Endothelial cell of umbilical vein (primary cell): ENCODE data around the gene MTA1. TPM values are rescaled to one million over a fixed set of nuclear protein-coding genes. Genes with fewer than 3 reads are reported as not detected.
A peak's percentile ranks its signal among the peaks of the same experiment; 100 is the strongest.

ENCODE experiments used
- BruUV-seq: library from RNA; stranded (reverse); fragments of 400-500 nt; replicated peaks from 2 replicates; lab custom pipeline; 2021; lab: Mats Ljungman, UMichigan
- CTCF ChIA-PET: fragments of 300-600, 350-600 bp; sonication (Branson Sonifier 250); formaldehyde crosslinking; loops from one replicate; lab custom pipeline; 2021; ENCODE audit warnings: antibody characterized with exemption, inconsistent platforms; lab: Charles Lee
- POLR2A ChIA-PET: fragments of 300-600, 350-600 bp; sonication (Branson Sonifier 250); formaldehyde crosslinking; loops from one replicate; lab custom pipeline; 2021; ENCODE audit warnings: antibody characterized with exemption, inconsistent platforms; lab: Charles Lee
- DNase-seq: peaks from one replicate; pipeline ENCODE4 v3.0.0-alpha.2; 2011; ENCODE audit warnings: low read depth, low spot score
- FAIRE-seq: peaks from 2 replicates; lab custom pipeline; 2011; peaks lifted over from hg19 to GRCh38; lab: Jason Lieb, UNC
- H2AFZ ChIP-seq: 2 replicates; pipeline ENCODE4 v1.6.0; 2012; ENCODE audit warnings: low read depth, low read length, control low read depth, inconsistent platforms
- H3K27ac ChIP-seq: 2 replicates; pipeline ENCODE4 v1.5.1; 2011; ENCODE audit warnings: low read depth, mild to moderate bottlenecking, control low read depth, low read length, moderate library complexity; ENCODE audit not compliant: insufficient read depth
- H3K27me3 ChIP-seq, 2 experiments: 2 replicates each; pipeline versions ENCODE4 v1.6.0 to v1.6.1; 2011; ENCODE audit warnings: low read length in 2 of 2, mixed read lengths in 1 of 2; ENCODE audit not compliant: control insufficient read depth in 2 of 2, insufficient read depth in 2 of 2
- H3K36me3 ChIP-seq, 2 experiments: 2 replicates in 1 of 2; 3 replicates in 1 of 2; pipeline ENCODE4 v1.5.1; 2011; ENCODE audit warnings: low read length in 2 of 2, mild to moderate bottlenecking in 1 of 2, moderate library complexity in 1 of 2; ENCODE audit not compliant: control insufficient read depth in 2 of 2, insufficient read depth in 2 of 2; ENCODE audit errors: extremely low read depth in 1 of 2
- H3K4me1 ChIP-seq: 3 replicates; pipeline ENCODE4 v1.5.1; 2011; ENCODE audit warnings: mild to moderate bottlenecking, low read length; ENCODE audit not compliant: control insufficient read depth, insufficient read depth; ENCODE audit errors: extremely low read depth
- H3K4me2 ChIP-seq: 2 replicates; pipeline ENCODE4 v1.6.1; 2011; ENCODE audit warnings: low read length, control low read depth, mixed read lengths; ENCODE audit not compliant: insufficient read depth
- H3K4me3 ChIP-seq, 3 experiments: fragments of 200-600 bp in 1 of 3; sonication (generic), shearing (Covaris generic) in 1 of 3; replicated peaks in 1 of 3; 2 replicates each; pipeline ENCODE4 v1.5.1; 2011 to 2016; ENCODE audit warnings: control low read depth in 3 of 3, low read length in 3 of 3, mild to moderate bottlenecking in 2 of 3, inconsistent platforms in 1 of 3, low read depth in 1 of 3, moderate library complexity in 1 of 3; ENCODE audit not compliant: insufficient read depth in 1 of 3
- H3K79me2 ChIP-seq: 2 replicates; pipeline ENCODE4 v1.6.0; 2012; ENCODE audit warnings: low read length, inconsistent platforms; ENCODE audit not compliant: control insufficient read depth, insufficient read depth
- H3K9ac ChIP-seq: replicated peaks from 2 replicates; pipeline ENCODE3; 2011; ENCODE audit warnings: low read length, control low read depth; ENCODE audit not compliant: insufficient read depth; ENCODE audit errors: extremely low read depth
- H3K9me1 ChIP-seq: replicated peaks from 3 replicates; pipeline ENCODE4 v1.6.0; 2011; ENCODE audit warnings: mild to moderate bottlenecking, low read length; ENCODE audit not compliant: control insufficient read depth, insufficient read depth; ENCODE audit errors: extremely low read depth
- H3K9me3 ChIP-seq: replicated peaks from 2 replicates; pipeline ENCODE4 v1.5.1; 2012; ENCODE audit warnings: low read length, inconsistent platforms; ENCODE audit not compliant: control insufficient read depth, insufficient read depth
- H4K20me1 ChIP-seq: replicated peaks from 2 replicates; pipeline ENCODE3; 2011; ENCODE audit warnings: mild to moderate bottlenecking, low read length; ENCODE audit not compliant: control insufficient read depth, insufficient read depth; ENCODE audit errors: extremely low read depth
- CTCF ChIP-seq, 2 donors: IDR thresholded peaks; 1 replicate in 1 of 2; 2 replicates in 1 of 2; pipeline ENCODE4 v1.5.1; 2011; ENCODE audit warnings: low read length in 2 of 2, mild to moderate bottlenecking in 2 of 2, moderate library complexity in 2 of 2, control low read depth in 1 of 2, inconsistent platforms in 1 of 2, low read depth in 1 of 2; ENCODE audit not compliant: insufficient read depth in 1 of 2; ENCODE audit errors: extremely low read depth in 1 of 2
- EZH2 ChIP-seq: IDR thresholded peaks from 2 replicates; pipeline ENCODE4 v1.6.1; 2012; ENCODE audit warnings: borderline replicate concordance, low read depth, mild to moderate bottlenecking, moderate library complexity, low read length, inconsistent platforms; ENCODE audit not compliant: severe bottlenecking
- GATA2 ChIP-seq: IDR thresholded peaks from 2 replicates; pipeline ENCODE4 v1.7.0; 2011; ENCODE audit warnings: low read depth, mild to moderate bottlenecking, moderate library complexity, mixed read lengths, low read length; ENCODE audit not compliant: insufficient read length, insufficient read depth
- JUN ChIP-seq: IDR thresholded peaks from 2 replicates; pipeline ENCODE4 v1.6.1; 2011; ENCODE audit warnings: borderline replicate concordance, low read depth; ENCODE audit not compliant: insufficient read length, insufficient read depth
- MYC ChIP-seq: IDR thresholded peaks from one replicate; pipeline ENCODE4 v1.6.1; 2011; ENCODE audit warnings: mild to moderate bottlenecking, low read depth, low read length
- POLR2A ChIP-seq: IDR thresholded peaks from 2 replicates; pipeline ENCODE4 v1.6.1; 2012; ENCODE audit warnings: low read depth, mild to moderate bottlenecking, control low read depth, low read length
- dilution Hi-C: fragments of 300-500 bp; cut with MboI; formaldehyde crosslinking; loops from one replicate; pipeline ENCODE4 v1.15.0; 2019; ENCODE audit warnings: low sequenced_read_pairs; ENCODE audit not compliant: extremely low pct_ligation_motif_present
- intact Hi-C: fragments of 100-400 bp; cut with micrococcal nuclease; formaldehyde crosslinking; loops from one replicate; pipeline ENCODE4 v1.10.0; 2022
- polyA plus RNA-seq, 4 experiments: library from polyadenylated mRNA; depleted of rRNA in 3 of 4; stranded (reverse) in 3 of 4; unstranded in 1 of 4; fragments of >200 nt; gene quantifications; 2 replicates each; pipeline versions ENCODE4 v1.2.1 to v1.2.3, GENCODE V29; 2011 to 2012; ENCODE audit warnings: missing spikeins in 1 of 4
- total RNA-seq: library from RNA; stranded (reverse); gene quantifications from 2 replicates; pipeline ENCODE4 v1.2.3, GENCODE V29; 2021

Gene MTA1
- total and polyA plus RNA-seq, 2 donors (not counting 3 experiments of a cell fraction or from before 2014, with no cell fraction given), result 85.2 to 167 TPM

GRCh38 chr14:105482486-105483110 is 63.0 kb downstream of the MTA1 start:
- POLR2A ChIA-PET, result no interaction called here
- intact Hi-C loops (loop anchor here (1.0 to 2.0 kb wide), 2 partner anchors 8 to 182 kb away; partner anchors contain the start of genes BRF1 and CRIP2), dilution Hi-C loops (no loop called here)
- Histone ChIP-seq H3K9me1 (no peaks in the 10 kb centered on the region), H3K9ac (peak overlapping the region; percentile 75), H3K4me1 (peaks cover 14% of the 10 kb centered on the region), H3K27ac (peak overlapping the region; percentile 91), H3K27me3 (peaks cover 0 to 12% of the 10 kb centered on the region in 2 experiments), H4K20me1 (no peaks in the 10 kb centered on the region), H3K79me2 (no peaks in the 10 kb centered on the region), H3K9me3 (no peaks in the 10 kb centered on the region), H3K4me3 (no peak overlapping the region), H3K4me2 (no peak overlapping the region), H2AFZ (no peak overlapping the region), H3K36me3 (peaks cover 3 to 5% of the 10 kb centered on the region in 2 experiments)
- no peak for FAIRE-seq
- BruUV-seq, result no TSS peak
- TF ChIP-seq MYC, result no peak
- TF ChIP-seq EZH2, result no peak
- DNase-seq, result no peak
- CTCF ChIA-PET, result interaction anchor here (1.2 to 3.2 kb wide), 5 partner anchors 7 to 112 kb away, joined by 5 to 144 read pairs (median 51); partner anchors contain the start of gene TEDC1

GRCh38 chr14:105483300-105484068 is 63.9 kb downstream of the MTA1 start:
- ChIA-PET CTCF (interaction anchor here (3.2 kb wide), 1 partner anchor 113 kb away, joined by 51 read pairs; no protein-coding TSS in a partner anchor), POLR2A (no interaction called here)
- H3K4me1 ChIP-seq, result peaks cover 14% of the 10 kb centered on the region
- H3K9me1 ChIP-seq, result no peaks in the 10 kb centered on the region
- no peak overlapping the region for H3K27ac ChIP-seq
- dilution Hi-C loops (no loop called here), intact Hi-C loops (loop anchor here (2.0 kb wide), 1 partner anchor 183 kb away; the partner anchor contains the start of gene BRF1)
- peaks cover 3 to 5% of the 10 kb centered on the region in 2 experiments for H3K36me3 ChIP-seq
- H3K4me3 ChIP-seq, result no peak overlapping the region
- FAIRE-seq (no peak), DNase-seq (no peak)
- H3K9ac ChIP-seq, result no peak overlapping the region
- H3K9me3 ChIP-seq, result no peaks in the 10 kb centered on the region
- BruUV-seq, result no TSS peak
- TF ChIP-seq JUN (no peak), GATA2 (no peak), CTCF (IDR thresholded peaks at IDR 0.05; ENCODE audit: extremely low read depth in 1 of 2, insufficient read depth in 1 of 2, low read depth in 1 of 2, low read length in 2 of 2) (no peak), POLR2A (no peak), EZH2 (no peak)
- H3K27me3 ChIP-seq, result peaks cover 0 to 12% of the 10 kb centered on the region in 2 experiments
- H3K4me2 ChIP-seq, result no peak overlapping the region
- H3K79me2 ChIP-seq, result no peaks in the 10 kb centered on the region
- no peaks in the 10 kb centered on the region for H4K20me1 ChIP-seq
- no peak overlapping the region for H2AFZ ChIP-seq
